PC-3 (cell line): ENCODE measurements around the gene SENP6. TPM values are rescaled to one million over a fixed set of nuclear protein-coding genes. Genes with fewer than 3 reads are reported as not detected.
A peak's percentile ranks its signal among the peaks of the same experiment; 100 is the strongest.
"Not testable (repeated sequence)": the region's sequence is repeated elsewhere in the genome, so short reads cannot be mapped to it uniquely, and the experiment has no call there.

Source experiments
- ATAC-seq: fragments of 200-7000 bp; cut with Tn5 transposase; 2 replicates; pipeline ENCODE4 v1.9.1; 2020; ENCODE audit warnings: mild to moderate bottlenecking, moderate library complexity
- BruUV-seq: library from RNA; stranded (reverse); fragments of 400-500 nt; replicated peaks from 2 replicates; lab custom pipeline; 2021; lab: Mats Ljungman, UMichigan
- CTCF ChIA-PET: fragments of 300-600 bp; sonication (Branson Sonifier 250); formaldehyde crosslinking; loops from one replicate; lab custom pipeline; 2022; ENCODE audit warnings: antibody characterized with exemption; lab: Charles Lee
- POLR2A ChIA-PET: fragments of 300-600 bp; sonication (Branson Sonifier 250); formaldehyde crosslinking; loops from one replicate; lab custom pipeline; 2022; ENCODE audit warnings: antibody characterized with exemption; ENCODE audit not compliant: unreplicated experiment; lab: Charles Lee
- DNase-seq: peaks from one replicate; pipeline ENCODE4 v3.0.0-alpha.2; 2015
- H2AFZ ChIP-seq: fragments of 300-600 bp; sonication (generic); 2 replicates; pipeline ENCODE4 v1.6.0; 2016; ENCODE audit warnings: antibody characterized with exemption, low read length
- H3F3A ChIP-seq: fragments of 300-600 bp; sonication (generic); one replicate; pipeline ENCODE4 v1.6.0; 2017; ENCODE audit warnings: antibody characterized with exemption, low read length, control low read depth, mild to moderate bottlenecking; ENCODE audit not compliant: unreplicated experiment
- H3K27ac ChIP-seq: fragments of 300-600 bp; sonication (generic); 2 replicates; pipeline ENCODE4 v1.5.1; 2016; ENCODE audit warnings: mild to moderate bottlenecking, low read length
- H3K27me3 ChIP-seq: fragments of 300-600 bp; sonication (generic); 2 replicates; pipeline ENCODE4 v1.6.1; 2016; ENCODE audit warnings: low read length, mixed read lengths
- H3K36me3 ChIP-seq: fragments of 300-600 bp; sonication (generic); 2 replicates; pipeline ENCODE4 v1.6.1; 2016; ENCODE audit warnings: low read depth, mixed run types, low read length, mixed read lengths
- H3K4me1 ChIP-seq: fragments of 300-600 bp; sonication (generic); 2 replicates; pipeline ENCODE4 v1.5.1; 2016; ENCODE audit warnings: low read length; ENCODE audit not compliant: insufficient read depth
- H3K4me2 ChIP-seq: fragments of 300-600 bp; sonication (generic); 2 replicates; pipeline ENCODE4 v1.6.0; 2016; ENCODE audit warnings: low read length
- H3K4me3 ChIP-seq: fragments of 300-600 bp; sonication (generic); 2 replicates; pipeline ENCODE4 v1.5.1; 2016; ENCODE audit warnings: mild to moderate bottlenecking, low read length, mixed read lengths
- H3K79me2 ChIP-seq: fragments of 300-600 bp; sonication (generic); 2 replicates; pipeline ENCODE4 v1.6.1; 2017; ENCODE audit warnings: low read length, mixed read lengths
- H3K9ac ChIP-seq: fragments of 300-600 bp; sonication (generic); 2 replicates; pipeline ENCODE4 v1.6.0; 2016; ENCODE audit warnings: mild to moderate bottlenecking, low read length
- H3K9me2 ChIP-seq: fragments of 300-600 bp; sonication (generic); replicated peaks from 2 replicates; pipeline ENCODE4 v1.6.1; 2016; ENCODE audit warnings: mixed run types, low read length, mixed read lengths
- H3K9me3 ChIP-seq: fragments of 300-600 bp; sonication (generic); 2 replicates; pipeline ENCODE4 v1.6.1; 2016; ENCODE audit warnings: low read length, mixed read lengths
- H4K20me1 ChIP-seq: fragments of 300-600 bp; sonication (generic); 2 replicates; pipeline ENCODE4 v1.6.1; 2016; ENCODE audit warnings: low read length, mixed read lengths
- EZH2 ChIP-seq: fragments of 300-600 bp; sonication (generic); IDR thresholded peaks from one replicate; pipeline ENCODE4 v1.6.1; 2017; ENCODE audit warnings: antibody characterized with exemption, mild to moderate bottlenecking, low read length; ENCODE audit not compliant: unreplicated experiment
- EZH2phosphoT487 ChIP-seq: fragments of 300-600 bp; sonication (generic); IDR thresholded peaks from 2 replicates; pipeline ENCODE4 v1.6.1; 2018; ENCODE audit warnings: mild to moderate bottlenecking, antibody characterized with exemption, low read length, borderline replicate concordance
- intact Hi-C: fragments of 100-400 bp; cut with micrococcal nuclease; formaldehyde crosslinking; loops from 2 replicates; pipeline ENCODE4 v1.9.0; 2023
- total RNA-seq: library from RNA; depleted of rRNA; stranded (reverse); fragments of >200 nt; gene quantifications from 2 replicates; pipeline ENCODE4 v1.2.3, GENCODE V29; 2014
- TF ChIP-seq, protein P1 (sequence below): fragments of 300-600 bp; sonication (generic); conservative IDR thresholded peaks from 2 replicates; pipeline ENCODE4 v1.5.1; 2017; ENCODE audit warnings: antibody characterized with exemption, low read depth, mild to moderate bottlenecking, low read length

The SENP6 gene
- total RNA-seq, 1 experiment from 2014 or later = 36.3 TPM

DNA sequence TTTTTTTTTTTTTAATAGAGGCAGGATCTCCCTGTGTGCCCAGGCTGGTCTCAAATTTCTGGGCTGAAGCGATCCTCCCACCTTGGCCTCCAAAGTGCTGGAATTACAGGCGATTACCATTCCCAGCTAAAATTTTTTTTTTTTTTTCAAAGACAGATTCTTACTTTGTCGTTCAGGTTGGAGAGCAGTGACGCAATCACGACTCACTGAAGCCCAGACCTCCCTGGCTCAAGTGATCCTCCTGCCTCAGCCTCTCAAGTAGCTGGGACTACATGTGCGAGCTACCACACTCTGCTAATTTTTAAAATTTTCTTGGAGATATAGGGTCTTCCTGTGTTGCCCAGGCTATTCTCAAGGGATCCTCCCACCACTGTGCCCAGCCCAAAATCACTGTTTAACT lies 89.3 kb downstream of the SENP6 start:
- no peaks in the 10 kb centered on the region for H3K4me1 ChIP-seq
- no peak overlapping the region for H3K27ac ChIP-seq
- no peaks in the 10 kb centered on the region for H3K9me3 ChIP-seq
- no TSS peak for BruUV-seq
- intact Hi-C loops = no loop called here
- H3K9ac ChIP-seq = no peak overlapping the region
- DNase-seq = peak; percentile 55
- H3K36me3 ChIP-seq = no peaks in the 10 kb centered on the region
- H3F3A ChIP-seq = no peaks in the 10 kb centered on the region
- no peak overlapping the region for H3K4me2 ChIP-seq
- no peak for ATAC-seq
- H2AFZ ChIP-seq = no peak overlapping the region
- CTCF ChIA-PET = no interaction called here
- H3K79me2 ChIP-seq = no peaks in the 10 kb centered on the region
- POLR2A ChIA-PET = no interaction called here
- no peaks in the 10 kb centered on the region for H3K27me3 ChIP-seq
- no peaks in the 10 kb centered on the region for H4K20me1 ChIP-seq
- TF ChIP-seq, protein P1, sequence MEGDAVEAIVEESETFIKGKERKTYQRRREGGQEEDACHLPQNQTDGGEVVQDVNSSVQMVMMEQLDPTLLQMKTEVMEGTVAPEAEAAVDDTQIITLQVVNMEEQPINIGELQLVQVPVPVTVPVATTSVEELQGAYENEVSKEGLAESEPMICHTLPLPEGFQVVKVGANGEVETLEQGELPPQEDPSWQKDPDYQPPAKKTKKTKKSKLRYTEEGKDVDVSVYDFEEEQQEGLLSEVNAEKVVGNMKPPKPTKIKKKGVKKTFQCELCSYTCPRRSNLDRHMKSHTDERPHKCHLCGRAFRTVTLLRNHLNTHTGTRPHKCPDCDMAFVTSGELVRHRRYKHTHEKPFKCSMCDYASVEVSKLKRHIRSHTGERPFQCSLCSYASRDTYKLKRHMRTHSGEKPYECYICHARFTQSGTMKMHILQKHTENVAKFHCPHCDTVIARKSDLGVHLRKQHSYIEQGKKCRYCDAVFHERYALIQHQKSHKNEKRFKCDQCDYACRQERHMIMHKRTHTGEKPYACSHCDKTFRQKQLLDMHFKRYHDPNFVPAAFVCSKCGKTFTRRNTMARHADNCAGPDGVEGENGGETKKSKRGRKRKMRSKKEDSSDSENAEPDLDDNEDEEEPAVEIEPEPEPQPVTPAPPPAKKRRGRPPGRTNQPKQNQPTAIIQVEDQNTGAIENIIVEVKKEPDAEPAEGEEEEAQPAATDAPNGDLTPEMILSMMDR = no peak
- TF ChIP-seq EZH2 (no peak), EZH2phosphoT487 (no peak)
- H3K9me2 ChIP-seq = no peaks in the 10 kb centered on the region
- H3K4me3 ChIP-seq = no peak overlapping the region

DNA sequence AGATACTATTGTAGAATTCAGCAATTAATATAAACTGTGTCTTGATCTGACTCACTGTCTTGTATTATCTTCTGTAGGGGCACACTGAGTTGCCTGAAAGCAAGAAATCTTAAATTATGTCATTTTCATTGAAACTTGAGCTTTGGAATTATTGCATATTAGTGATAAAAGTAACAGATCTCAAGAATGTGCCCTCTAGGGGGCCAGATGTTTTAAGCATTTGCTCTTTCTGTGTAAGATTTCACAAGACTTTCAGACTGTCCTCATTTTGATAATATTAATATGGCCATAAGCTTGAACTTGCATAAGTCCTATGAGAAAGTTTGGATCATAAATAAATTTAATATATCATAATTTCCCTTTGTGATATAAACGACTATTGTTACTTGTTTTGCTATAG lies 91.9 kb downstream of the SENP6 start:
- Histone ChIP-seq H3K4me2 (no peak overlapping the region), H4K20me1 (no peaks in the 10 kb centered on the region), H3K27ac (no peak overlapping the region), H3K9ac (no peak overlapping the region), H3K36me3 (peaks cover 13% of the 10 kb centered on the region; the same call in 1 of the 2 replicates), H3K9me3 (no peaks in the 10 kb centered on the region), H3K27me3 (no peaks in the 10 kb centered on the region), H3K4me1 (no peaks in the 10 kb centered on the region), H2AFZ (no peak overlapping the region), H3K9me2 (no peaks in the 10 kb centered on the region), H3K79me2 (no peaks in the 10 kb centered on the region), H3F3A (no peaks in the 10 kb centered on the region), H3K4me3 (no peak overlapping the region)
- ChIA-PET POLR2A (no interaction called here), CTCF (interaction anchor here (0.6 kb wide), 1 partner anchor 118 kb away, joined by 12 read pairs; no protein-coding TSS in a partner anchor)
- TF ChIP-seq, protein P1 = peak; percentile 43; the same call in 1 of the 2 replicates
- no peak for TF ChIP-seq EZH2phosphoT487
- intact Hi-C loops = no loop called here
- no peak for ATAC-seq
- BruUV-seq = no TSS peak
- peak; percentile 8 for DNase-seq

- no TSS peak for BruUV-seq
- no peak for DNase-seq
- Histone ChIP-seq H3K9me3 (no peaks in the 10 kb centered on the region), H3K27ac (no peak overlapping the region), H3K9ac (no peak overlapping the region), H3K4me2 (no peak overlapping the region), H3K9me2 (no peaks in the 10 kb centered on the region), H3K36me3 (peaks cover 13% of the 10 kb centered on the region; the same call in 1 of the 2 replicates), H3K79me2 (no peaks in the 10 kb centered on the region), H3K4me1 (no peaks in the 10 kb centered on the region), H3K27me3 (no peaks in the 10 kb centered on the region), H3F3A (no peaks in the 10 kb centered on the region), H4K20me1 (no peaks in the 10 kb centered on the region), H2AFZ (no peak overlapping the region), H3K4me3 (no peak overlapping the region)
- ChIA-PET CTCF (no interaction called here), POLR2A (no interaction called here)
- intact Hi-C loops = no loop called here
- TF ChIP-seq, protein P1 = no peak
- TF ChIP-seq EZH2phosphoT487 = no peak
- TF ChIP-seq EZH2 = no peak
- ATAC-seq = no peak
These were observed 92.7 kb downstream of the SENP6 start for GRCh38 chr6:75694406-75694805.

DNA sequence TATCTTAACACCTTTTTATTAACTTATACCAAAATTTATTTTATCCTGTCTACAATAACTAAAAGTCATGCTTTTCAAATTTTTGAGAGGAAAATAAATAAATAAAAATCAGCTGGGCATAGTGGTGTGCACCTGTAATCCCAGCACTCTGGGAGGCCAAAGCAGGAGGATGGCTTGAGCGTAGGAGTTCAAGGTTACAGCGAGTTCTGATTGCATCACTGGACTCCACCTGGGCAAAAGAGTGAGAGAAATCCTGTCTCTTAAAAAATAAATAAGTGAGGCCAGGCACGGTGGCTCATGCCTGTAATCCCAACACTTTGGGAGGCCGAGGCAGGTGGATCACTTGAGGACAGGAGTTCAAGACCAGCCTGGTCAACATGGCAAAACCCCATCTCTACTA lies 106.7 kb downstream of the SENP6 start:
- intact Hi-C loops, H3K27ac ChIP-seq, H3K4me1 ChIP-seq, ATAC-seq, H3K9me2 ChIP-seq, H2AFZ ChIP-seq, CTCF ChIA-PET, H3K27me3 ChIP-seq, H3K79me2 ChIP-seq, H4K20me1 ChIP-seq, H3K4me3 ChIP-seq, H3F3A ChIP-seq, BruUV-seq, H3K4me2 ChIP-seq, H3K9ac ChIP-seq, H3K9me3 ChIP-seq, DNase-seq: not testable (repeated sequence)
- POLR2A ChIA-PET = interaction anchor here (0.6 kb wide), 1 partner anchor 95 kb away, joined by 9 read pairs; no protein-coding TSS in a partner anchor
- peaks cover 13% of the 10 kb centered on the region; the same call in 1 of the 2 replicates for H3K36me3 ChIP-seq
